ENCODE results near the gene PXT1.

PXT1 gene

DNA sequence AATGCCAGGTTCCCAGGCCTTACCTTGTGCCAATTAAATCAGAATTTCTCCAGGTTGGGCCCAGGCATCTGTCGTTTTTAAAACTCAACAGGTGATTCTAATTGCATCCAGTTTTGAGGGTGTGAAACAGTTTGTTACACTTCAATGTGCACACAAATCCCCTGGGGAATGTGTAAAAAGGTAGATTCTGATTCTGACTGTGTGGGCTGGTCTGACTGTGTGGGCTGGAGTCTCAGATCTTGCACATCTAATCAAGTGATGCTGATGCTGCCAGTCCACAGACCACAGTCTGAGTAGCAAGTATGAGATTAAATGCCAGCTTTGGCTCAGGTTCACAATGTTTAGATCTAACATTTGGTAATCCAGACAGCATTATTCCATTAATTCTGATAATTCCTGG is 42.7 kb downstream of the PXT1 start:
- TF ChIP-seq CTCF (IDR thresholded peaks at IDR 0.05; ENCODE audit: insufficient read depth, low read depth, low read length, missing control alignments) = no peak
- DNase-seq (ENCODE audit: low read depth) = peak; percentile 73
- no peak overlapping the region for H3K4me3 ChIP-seq (ENCODE audit: low read depth, low read length)

DNA sequence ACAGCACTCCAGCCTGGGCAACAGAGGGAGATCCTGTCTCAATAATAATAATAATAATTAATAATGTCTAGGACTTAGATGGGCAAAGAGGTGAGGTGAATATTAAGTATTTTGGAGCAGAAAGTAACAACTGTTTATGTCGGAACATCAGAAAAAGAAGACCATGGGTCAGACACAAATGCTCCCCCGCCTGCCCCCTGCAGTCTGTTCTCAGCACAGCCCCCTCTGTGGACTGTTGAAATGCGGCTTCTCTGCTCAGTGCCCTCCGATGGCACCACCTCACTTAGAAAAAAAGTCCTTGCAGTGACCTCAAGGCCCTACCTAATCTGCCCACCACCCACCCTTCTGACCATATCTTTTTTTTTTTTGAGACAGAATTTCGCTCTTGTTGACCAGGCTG is 50.0 kb downstream of the PXT1 start:
- DNase-seq (ENCODE audit: low read depth) = no peak
- H3K4me3 ChIP-seq (ENCODE audit: low read depth, low read length) = no peak overlapping the region
- peak; percentile 13 for TF ChIP-seq CTCF (IDR thresholded peaks at IDR 0.05; ENCODE audit: insufficient read depth, low read depth, low read length, missing control alignments)

DNA sequence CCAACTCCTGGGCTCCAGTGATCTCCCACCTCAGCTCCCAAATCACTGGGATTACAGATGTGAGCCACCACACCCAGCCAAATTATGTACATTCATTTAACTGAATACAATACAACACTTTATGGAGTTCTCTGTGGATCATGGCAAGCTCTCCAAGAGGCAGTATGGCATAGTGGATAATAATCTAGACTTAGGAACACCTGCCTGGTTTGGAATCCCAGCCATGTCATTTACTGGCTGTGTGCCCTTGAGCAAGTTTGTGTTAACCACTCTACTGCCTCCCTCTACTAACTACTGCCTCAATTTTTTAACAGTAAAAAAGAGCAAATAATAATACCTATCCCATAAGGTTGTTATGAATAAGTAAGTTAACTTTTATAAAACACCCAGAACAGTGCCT is 53.3 kb downstream of the PXT1 start:
- no peak overlapping the region for H3K4me3 ChIP-seq (ENCODE audit: low read depth, low read length)
- TF ChIP-seq CTCF (IDR thresholded peaks at IDR 0.05; ENCODE audit: insufficient read depth, low read depth, low read length, missing control alignments) = no peak
- no peak for DNase-seq (ENCODE audit: low read depth)

- no peak for TF ChIP-seq CTCF (IDR thresholded peaks at IDR 0.05; ENCODE audit: insufficient read depth, low read depth, low read length, missing control alignments)
- peak within 1 kb of the TSS; percentile 43 for H3K4me3 ChIP-seq (ENCODE audit: low read depth, low read length)
- DNase-seq (ENCODE audit: low read depth) = peak; percentile 52
Measured at GRCh38 chr6:36387440-36388303, 55.0 kb downstream of the PXT1 start, which contains the start of gene ETV7. ETV7 (minus strand) TSS chr6:36387669; CDS start chr6:36387541, 128 bp downstream.

DNA sequence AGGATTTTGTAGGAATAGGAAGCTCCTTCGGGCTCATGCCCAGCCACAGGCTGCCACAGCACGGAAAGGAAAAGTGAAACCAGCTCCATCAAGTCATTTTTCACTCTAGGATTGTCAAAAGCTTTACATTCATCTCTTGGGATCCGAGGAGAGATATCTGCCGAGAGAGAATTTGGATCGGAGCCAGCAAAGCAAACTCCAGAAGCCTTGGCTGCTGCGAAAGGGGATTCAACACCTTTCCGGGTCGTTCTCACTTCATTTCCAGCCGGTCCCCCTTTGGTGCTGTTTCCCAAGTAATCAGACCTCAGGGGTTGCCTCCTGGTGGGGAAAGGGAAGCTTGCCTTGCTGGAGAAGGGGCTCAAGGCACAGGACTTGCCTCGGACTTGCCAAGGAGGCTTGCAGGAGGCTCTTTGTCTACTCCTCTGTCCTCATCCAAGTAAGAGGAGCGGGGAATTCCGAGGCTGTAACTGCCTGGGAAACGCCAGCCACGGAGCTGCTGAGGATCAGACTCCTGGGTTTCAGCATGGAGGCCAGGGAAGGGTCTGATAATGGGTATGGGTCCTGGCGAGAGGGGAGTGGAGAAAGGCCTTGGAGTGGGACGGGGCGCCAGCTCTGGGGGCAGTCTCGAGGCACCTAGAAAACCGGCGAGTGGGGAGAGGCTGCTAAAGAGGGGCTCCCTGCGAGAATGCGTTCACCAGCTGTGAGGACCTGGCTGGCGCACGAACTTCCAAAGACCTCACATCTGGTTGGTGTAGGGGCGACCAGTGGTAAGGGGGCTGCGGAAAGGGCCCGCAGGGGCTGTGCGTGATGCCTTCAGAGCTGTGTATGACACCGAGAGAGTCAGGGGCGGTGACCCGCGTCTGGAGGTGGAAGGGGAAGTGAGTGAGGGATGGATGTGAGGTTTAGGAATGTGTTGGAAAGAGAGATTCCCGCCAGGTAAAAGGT is 55.9 kb downstream of the PXT1 start:
- peak overlapping the region; percentile 43 for H3K4me3 ChIP-seq (ENCODE audit: low read depth, low read length)
- DNase-seq (ENCODE audit: low read depth) = no peak
- no peak for TF ChIP-seq CTCF (IDR thresholded peaks at IDR 0.05; ENCODE audit: insufficient read depth, low read depth, low read length, missing control alignments)

DNA sequence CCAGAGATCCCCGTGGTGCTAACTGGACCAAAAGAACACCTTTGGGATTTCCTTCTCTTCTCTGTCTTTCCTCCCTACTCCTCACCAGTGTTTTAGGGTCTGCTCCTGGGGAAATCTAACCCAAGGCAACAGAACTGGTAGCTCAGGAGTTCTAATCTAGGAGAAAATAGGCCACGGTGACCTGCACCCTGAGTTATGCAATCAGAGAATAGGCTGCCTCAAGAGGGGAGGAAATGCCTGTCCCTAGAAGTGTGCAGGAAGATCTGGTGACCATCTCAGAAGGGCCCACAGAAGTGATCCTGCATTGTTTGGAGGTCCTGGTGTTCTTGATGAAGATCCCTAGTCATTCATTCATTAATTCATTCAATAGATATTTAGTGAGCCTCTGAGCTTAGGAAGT is 58.6 kb downstream of the PXT1 start:
- no peak for TF ChIP-seq CTCF (IDR thresholded peaks at IDR 0.05; ENCODE audit: insufficient read depth, low read depth, low read length, missing control alignments)

More for the DNA sequence above, 58.6 kb downstream of the PXT1 start:
- no peak for DNase-seq (ENCODE audit: low read depth)
- no peak overlapping the region; the same call in 1 of the 2 replicates for H3K4me3 ChIP-seq (ENCODE audit: low read depth, low read length)

Measured in GM12865 (cell line).